A549 (cell line): ENCODE measurements around the gene IFFO2.

Experiments used
- BHLHE40 ChIP-seq: IDR thresholded peaks from 2 replicates; pipeline ENCODE4 v1.6.1; 2012; ENCODE audit warnings: low read depth, low read length, inconsistent platforms
- GATA3 ChIP-seq: IDR thresholded peaks from 2 replicates; pipeline ENCODE4 v1.6.1; 2012; ENCODE audit warnings: borderline replicate concordance
- KDM1A ChIP-seq: fragments of 200-600 bp; sonication (generic); IDR thresholded peaks from 2 replicates; pipeline ENCODE4 v1.6.1; 2016; ENCODE audit warnings: low read depth, mild to moderate bottlenecking
- MAFK ChIP-seq: fragments of 450-650 bp; IDR thresholded peaks from 2 replicates; pipeline ENCODE4 v1.6.1; 2014; ENCODE audit not compliant: partially characterized antibody
- NR3C1 ChIP-seq: fragments of >200 bp; sonication (Bioruptor Twin); formaldehyde crosslinking; IDR thresholded peaks from 3 replicates; pipeline ENCODE4 v1.6.1; 2017
- POLR2A ChIP-seq: IDR thresholded peaks from 2 replicates; pipeline ENCODE4 v1.6.1; 2012; ENCODE audit warnings: mild to moderate bottlenecking, low read length
- POLR2AphosphoS2 ChIP-seq: conservative IDR thresholded peaks from 2 replicates; pipeline ENCODE4 v1.6.1; 2012; ENCODE audit warnings: low read length, improper control_type of control experiment, inconsistent platforms
- TFCP2L1 ChIP-seq: fragments of 250-450 bp; sonication (Bioruptor Pico); IDR thresholded peaks from 2 replicates; pipeline ENCODE4 v1.5.0; 2021; ENCODE audit warnings: mild to moderate bottlenecking
- ZFP36 ChIP-seq: fragments of 450-650 bp; IDR thresholded peaks from 2 replicates; pipeline ENCODE4 v1.6.1; 2014; ENCODE audit warnings: borderline replicate concordance; ENCODE audit not compliant: partially characterized antibody
- TF ChIP-seq, protein P1 (sequence below): fragments of >200 bp; sonication (Bioruptor Twin); formaldehyde crosslinking; IDR thresholded peaks from 3 replicates; pipeline ENCODE4 v1.5.1; 2016
- TF ChIP-seq, protein P2 (sequence below): IDR thresholded peaks from 2 replicates; pipeline ENCODE4 v1.6.1; 2012

DNA sequence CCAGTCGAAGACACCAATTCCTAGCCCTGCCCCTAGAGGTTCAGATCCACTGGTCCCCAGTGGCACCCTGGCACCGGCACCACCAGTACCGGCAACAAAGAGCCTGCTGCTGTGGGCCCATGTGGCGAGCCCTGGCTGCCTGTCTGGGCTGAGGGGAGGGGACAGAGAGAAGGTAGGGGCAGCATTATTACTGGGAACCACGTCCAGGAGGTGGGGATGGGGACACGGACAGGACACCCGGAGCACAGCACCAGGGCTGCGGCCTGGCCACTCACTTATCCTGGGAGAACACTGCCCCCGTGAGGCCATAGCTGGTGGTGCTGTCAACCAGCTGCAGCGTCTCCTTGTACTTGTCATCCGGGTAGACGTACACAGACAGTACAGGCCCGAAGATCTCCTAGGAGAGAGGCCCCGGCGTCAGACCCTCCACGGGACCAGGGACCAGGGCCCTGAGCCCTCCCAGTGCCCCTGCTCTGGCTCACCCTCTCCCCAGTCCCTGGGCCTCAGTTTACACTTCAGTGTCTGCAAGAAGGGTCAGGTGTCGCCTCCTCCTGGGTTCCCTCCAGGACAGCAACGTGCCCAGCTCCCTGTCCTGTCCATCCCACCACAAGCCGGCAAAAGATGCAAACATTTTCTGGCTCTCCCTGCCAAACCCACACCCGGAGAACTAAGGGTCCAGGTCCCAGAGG lies 81.2 kb downstream of the IFFO2 start:
- TF ChIP-seq GATA3 (no peak), POLR2A (no peak), TFCP2L1 (CRISPR knock-in tag) (no peak), NR3C1 (no peak), POLR2AphosphoS2 (no peak), KDM1A (no peak), ZFP36 (peak; percentile 84), BHLHE40 (no peak), MAFK (no peak)
- TF ChIP-seq, protein P1, sequence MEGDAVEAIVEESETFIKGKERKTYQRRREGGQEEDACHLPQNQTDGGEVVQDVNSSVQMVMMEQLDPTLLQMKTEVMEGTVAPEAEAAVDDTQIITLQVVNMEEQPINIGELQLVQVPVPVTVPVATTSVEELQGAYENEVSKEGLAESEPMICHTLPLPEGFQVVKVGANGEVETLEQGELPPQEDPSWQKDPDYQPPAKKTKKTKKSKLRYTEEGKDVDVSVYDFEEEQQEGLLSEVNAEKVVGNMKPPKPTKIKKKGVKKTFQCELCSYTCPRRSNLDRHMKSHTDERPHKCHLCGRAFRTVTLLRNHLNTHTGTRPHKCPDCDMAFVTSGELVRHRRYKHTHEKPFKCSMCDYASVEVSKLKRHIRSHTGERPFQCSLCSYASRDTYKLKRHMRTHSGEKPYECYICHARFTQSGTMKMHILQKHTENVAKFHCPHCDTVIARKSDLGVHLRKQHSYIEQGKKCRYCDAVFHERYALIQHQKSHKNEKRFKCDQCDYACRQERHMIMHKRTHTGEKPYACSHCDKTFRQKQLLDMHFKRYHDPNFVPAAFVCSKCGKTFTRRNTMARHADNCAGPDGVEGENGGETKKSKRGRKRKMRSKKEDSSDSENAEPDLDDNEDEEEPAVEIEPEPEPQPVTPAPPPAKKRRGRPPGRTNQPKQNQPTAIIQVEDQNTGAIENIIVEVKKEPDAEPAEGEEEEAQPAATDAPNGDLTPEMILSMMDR, result peak; percentile 65
- TF ChIP-seq, protein P2, sequence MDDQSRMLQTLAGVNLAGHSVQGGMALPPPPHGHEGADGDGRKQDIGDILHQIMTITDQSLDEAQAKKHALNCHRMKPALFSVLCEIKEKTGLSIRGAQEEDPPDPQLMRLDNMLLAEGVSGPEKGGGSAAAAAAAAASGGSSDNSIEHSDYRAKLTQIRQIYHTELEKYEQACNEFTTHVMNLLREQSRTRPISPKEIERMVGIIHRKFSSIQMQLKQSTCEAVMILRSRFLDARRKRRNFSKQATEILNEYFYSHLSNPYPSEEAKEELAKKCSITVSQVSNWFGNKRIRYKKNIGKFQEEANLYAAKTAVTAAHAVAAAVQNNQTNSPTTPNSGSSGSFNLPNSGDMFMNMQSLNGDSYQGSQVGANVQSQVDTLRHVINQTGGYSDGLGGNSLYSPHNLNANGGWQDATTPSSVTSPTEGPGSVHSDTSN, result no peak
